Effector CD8-positive, alpha-beta T cell (primary cell): ENCODE results near the gene ADAM23.
"Not testable (repeated sequence)": the region's sequence is repeated elsewhere in the genome, so short reads cannot be mapped to it uniquely, and the experiment has no call there.

ENCODE experiments used
- DNase-seq: peaks from one replicate; lab custom pipeline; 2025; lab: John Stamatoyannopoulos, UW
- total RNA-seq, 4 experiments: gene quantifications; one replicate each; lab custom pipeline; 2026; lab: John Stamatoyannopoulos, UW

ADAM23 gene, protein sequence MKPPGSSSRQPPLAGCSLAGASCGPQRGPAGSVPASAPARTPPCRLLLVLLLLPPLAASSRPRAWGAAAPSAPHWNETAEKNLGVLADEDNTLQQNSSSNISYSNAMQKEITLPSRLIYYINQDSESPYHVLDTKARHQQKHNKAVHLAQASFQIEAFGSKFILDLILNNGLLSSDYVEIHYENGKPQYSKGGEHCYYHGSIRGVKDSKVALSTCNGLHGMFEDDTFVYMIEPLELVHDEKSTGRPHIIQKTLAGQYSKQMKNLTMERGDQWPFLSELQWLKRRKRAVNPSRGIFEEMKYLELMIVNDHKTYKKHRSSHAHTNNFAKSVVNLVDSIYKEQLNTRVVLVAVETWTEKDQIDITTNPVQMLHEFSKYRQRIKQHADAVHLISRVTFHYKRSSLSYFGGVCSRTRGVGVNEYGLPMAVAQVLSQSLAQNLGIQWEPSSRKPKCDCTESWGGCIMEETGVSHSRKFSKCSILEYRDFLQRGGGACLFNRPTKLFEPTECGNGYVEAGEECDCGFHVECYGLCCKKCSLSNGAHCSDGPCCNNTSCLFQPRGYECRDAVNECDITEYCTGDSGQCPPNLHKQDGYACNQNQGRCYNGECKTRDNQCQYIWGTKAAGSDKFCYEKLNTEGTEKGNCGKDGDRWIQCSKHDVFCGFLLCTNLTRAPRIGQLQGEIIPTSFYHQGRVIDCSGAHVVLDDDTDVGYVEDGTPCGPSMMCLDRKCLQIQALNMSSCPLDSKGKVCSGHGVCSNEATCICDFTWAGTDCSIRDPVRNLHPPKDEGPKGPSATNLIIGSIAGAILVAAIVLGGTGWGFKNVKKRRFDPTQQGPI
- 0.10 to 2.2 (median 1.1) reads per million in 4 experiments for total RNA-seq

DNA sequence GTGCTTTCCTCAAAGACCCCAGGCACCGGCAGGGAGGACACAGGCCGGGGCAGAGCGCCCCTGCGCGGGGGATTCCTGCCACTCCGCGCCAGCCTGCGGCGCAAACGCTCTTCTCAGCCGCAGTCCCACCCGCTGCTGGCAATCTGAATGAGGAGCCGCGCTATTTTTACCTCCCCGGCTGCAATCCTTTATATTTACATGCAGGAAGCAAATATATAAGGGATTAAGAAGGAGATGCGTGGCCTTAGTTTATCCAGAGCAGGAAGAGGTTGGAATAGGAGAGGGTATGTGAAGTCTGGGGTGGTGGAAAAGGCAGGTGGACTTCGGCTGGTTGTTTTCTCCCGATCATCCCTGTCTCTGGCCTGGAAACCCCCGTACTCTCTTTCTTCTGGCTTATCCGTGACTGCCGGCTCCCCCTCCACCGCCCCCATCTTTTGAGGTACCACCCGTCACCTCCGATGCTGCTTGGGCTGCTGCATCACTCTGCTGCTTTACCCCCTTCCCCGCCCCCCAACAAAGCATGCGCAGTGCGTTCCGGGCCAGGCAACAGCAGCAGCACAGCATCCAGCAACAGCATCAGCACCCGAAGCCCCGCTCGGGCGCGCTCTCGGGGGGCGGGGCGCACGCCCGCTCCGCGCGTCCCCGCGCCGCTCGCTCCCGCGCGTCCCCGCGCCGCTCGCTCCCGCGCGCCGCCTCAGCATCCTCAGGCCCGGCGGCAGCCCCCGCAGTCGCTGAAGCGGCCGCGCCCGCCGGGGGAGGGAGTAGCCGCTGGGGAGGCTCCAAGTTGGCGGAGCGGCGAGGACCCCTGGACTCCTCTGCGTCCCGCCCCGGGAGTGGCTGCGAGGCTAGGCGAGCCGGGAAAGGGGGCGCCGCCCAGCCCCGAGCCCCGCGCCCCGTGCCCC lies at the start of gene ADAM23:
Gene ADAM23 (plus strand): TSS at position 700 of the 902 bp plus-strand sequence. CDS start 335 bp downstream, outside the sequence.
- no peak for DNase-seq

- DNase-seq: no peak
Measured at GRCh38 chr2:206396211-206396610, 47.1 kb upstream of the ADAM23 start.

DNA sequence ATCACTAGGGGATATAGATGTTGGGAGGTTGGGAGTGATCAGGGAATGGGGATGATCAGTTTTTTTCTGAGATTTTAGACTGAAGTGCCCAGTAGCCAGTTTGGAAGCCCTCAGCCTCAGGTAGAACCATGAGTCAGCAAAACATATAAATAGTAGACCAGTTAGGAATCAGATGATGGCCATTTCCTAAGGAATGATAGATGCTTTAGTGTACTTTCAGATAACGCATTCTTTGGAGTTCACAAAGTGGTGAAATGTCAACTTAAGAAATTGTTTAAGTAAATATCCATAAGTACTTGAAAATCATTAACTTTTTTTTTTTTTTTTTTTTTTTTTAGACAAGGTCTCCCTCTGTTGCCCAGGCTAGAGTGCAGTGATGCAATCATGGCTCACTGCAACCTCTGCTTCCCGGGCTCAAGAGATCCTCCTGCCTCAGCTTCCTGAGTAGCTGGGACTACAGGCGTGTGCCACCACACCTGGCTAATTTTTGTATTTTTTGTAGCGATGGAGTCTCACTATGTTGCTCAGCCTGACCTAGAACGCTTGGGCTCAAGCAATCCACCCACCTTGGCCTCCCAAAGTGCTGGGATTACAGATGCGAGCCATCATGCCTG lies 40.3 kb upstream of the ADAM23 start:
- DNase-seq: not testable (repeated sequence)

DNA sequence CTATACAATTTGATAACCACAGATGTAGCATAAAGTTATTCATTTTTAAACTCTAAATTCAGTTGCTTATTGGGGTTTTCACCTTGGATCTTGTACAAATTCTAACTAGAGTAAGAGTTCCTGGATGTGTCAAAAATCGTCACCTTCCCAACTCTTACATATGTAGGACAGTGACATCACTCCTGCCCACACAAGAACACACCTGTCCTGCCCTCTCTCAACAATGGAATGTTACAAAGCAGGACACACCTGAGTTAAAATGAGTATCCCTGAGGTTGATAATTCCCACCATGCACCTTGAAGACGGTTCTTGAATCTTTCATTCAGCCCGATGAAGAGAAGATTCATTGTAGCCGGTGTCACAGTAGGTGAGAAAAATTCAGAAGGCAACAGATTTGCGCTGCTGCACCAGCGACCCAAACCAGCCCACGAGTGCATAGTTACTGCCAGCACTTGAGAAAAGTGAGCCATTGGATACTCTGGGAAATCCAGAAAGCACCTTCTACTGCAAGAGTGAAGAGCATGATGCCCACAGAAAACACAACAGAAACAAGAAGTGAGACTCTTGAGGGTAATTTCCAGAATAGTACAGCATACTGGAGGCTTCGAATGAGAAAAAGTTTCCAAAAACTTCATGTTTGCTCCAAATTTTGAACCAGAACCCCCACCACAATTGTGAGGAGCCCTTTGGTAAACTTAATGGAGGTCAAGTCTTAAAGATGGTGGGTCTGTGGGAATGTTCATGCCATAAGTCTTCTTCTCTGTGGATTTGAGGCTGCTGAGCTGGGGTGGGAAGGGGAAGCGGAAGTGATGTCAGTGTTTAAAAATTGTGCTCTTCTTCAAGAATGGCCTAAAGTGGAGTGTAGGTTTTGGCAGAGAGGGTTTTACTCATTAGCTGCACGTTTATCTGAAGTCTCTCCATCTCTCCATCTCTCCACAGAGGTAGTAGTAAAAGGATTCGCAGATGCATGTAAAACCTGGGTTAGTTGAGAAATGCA lies 34.7 kb upstream of the ADAM23 start:
- no peak for DNase-seq

DNA sequence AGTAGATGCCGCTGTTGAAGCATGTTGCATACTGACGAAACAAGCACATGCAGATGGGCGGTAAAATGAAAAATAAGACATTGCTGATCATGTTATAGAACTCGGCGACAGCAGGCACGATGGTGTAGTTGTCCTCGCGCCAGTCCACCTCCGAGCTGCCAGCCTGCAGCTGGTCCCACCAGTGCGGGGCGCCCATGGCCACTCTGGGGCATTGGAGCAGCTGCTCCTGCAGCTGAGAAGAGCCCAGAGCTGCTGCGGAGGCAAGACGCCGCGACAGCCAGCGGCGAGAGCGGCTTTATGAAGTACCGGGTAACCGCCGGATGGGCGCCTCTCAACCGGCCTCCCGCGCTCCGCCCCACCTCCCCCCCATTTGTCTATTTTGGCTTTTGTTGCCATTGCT lies 32.6 kb upstream of the ADAM23 start:
- no peak for DNase-seq

GRCh38 chr2:206415618-206416243 lies 27.6 kb upstream of the ADAM23 start:
- no peak for DNase-seq

DNA sequence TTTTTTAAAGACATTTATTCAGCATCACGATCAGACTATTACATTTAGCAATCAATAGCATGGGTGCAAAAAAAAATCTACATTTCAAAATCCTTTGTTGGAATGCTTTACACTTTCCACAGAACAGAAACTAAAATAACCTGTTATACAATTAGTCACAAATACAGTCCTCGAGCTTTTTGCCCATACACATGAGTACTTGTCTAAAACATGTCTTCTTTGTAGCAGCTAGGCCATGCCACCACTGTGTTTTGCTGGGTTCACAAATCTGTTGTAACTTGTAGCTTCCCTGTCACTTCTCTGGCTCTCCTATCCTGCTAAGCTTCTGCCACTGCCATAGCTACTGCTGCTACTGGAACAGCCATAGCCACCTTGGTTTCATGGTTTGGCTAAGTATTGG lies 24.4 kb upstream of the ADAM23 start:
- DNase-seq: no peak

DNA sequence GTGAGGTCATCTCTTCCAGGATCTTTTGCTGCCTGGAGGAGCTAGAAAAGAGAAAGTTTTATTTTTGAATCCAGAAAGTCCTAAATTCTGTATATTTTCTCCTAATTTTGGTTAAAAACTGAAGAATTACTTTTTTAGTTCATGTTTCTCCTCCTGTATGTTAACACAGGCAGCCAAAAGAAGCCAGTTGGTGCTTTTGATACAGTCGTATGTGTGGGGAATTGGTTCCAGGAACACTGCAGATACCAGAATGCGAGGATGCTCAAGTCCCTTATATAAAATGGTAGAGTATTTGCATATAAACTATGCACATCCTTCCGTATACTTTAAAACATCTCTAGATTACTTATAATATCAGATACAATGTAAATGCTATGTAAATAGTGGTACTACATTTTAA lies 22.6 kb upstream of the ADAM23 start:
- no peak for DNase-seq

GRCh38 chr2:206422493-206422892 lies 20.8 kb upstream of the ADAM23 start:
- no peak for DNase-seq

DNA sequence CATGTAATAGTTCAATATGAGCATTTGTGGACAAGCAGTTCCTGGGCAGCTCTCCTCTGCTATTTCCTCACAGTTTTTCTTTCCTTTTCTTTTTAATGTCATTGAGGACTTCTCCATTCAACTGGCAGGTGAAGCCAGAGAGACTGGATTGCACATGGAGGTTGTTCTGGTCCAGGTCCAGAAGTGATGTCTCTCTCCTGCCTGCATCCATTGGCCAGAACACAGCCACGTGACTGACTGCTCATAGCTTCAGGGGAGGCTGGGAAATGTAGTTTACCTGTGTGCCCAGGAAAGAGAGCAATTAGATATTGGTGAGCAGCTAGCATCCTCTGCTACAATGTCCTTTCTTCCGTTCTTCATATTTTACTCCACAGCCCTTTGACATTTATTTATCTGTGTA lies 20.2 kb upstream of the ADAM23 start:
- no peak for DNase-seq

GRCh38 chr2:206424134-206424533 lies 19.2 kb upstream of the ADAM23 start:
- DNase-seq: no peak

DNA sequence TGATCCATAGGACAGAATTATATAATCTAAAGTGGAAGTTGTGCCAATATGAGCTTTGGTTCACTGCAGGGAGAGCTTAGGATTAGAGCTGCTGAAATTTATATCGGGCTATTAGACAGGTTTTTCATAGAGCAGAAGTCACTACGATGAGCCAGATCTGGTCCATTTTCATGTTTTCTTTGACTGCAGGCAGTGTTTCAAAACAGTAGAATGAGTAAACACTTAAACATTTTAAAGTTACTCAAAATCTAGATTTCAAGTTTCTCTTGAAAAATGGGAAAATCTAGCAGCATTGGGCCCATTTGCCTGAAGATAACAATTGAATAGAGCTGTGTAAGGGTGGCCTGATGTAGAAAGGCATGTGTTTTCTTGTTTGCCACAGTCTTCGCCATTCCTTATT lies 14.5 kb upstream of the ADAM23 start:
- DNase-seq: no peak

DNA sequence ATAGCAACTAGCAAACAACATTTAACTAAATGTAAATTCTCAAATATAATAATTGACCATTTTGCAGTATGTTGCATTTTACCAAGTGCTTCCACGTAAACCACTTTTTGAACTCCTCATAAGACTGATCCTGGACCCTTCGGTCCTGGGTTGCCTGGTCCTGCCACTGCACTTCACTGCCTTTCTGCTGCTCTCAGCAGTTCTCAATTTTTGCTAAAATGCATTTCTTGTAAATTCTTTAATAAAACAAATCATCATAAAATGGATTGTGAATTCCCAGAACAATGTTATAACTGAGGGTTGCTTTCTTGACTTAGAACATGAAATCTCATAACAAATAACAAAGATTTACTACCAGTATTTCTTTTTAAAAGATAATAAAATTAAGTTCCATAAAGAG lies 12.9 kb upstream of the ADAM23 start:
- no peak for DNase-seq

DNA sequence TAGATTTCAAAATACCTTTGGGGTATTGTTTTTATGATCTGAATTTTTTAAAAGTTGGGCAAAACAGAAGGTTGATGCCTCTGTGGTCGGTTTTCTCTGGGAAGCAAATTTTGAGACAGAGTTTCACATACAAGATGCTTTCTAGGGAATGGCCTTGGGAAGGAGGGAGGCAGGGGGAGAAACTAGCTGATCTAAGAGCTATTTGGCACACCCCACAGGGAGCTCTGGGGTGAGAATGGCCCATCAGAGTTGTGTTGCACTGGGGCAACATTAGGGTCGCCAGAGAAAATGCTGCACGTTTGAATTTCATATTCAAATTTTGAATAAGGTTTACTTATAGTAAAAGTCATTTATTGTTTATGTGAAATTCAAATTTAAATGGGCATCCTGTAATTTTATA lies 11.9 kb upstream of the ADAM23 start:
- no peak for DNase-seq

- no peak for DNase-seq
Measured at GRCh38 chr2:206432193-206433082, 10.9 kb upstream of the ADAM23 start.

GRCh38 chr2:206433190-206433589 lies 10.1 kb upstream of the ADAM23 start:
- no peak for DNase-seq

GRCh38 chr2:206433686-206434085 lies 9.6 kb upstream of the ADAM23 start:
- no peak for DNase-seq

- no peak for DNase-seq
Measured at GRCh38 chr2:206435742-206436141, 7.6 kb upstream of the ADAM23 start.
